ENCODE measurements around the gene KRTAP5-8.
"Not testable (repeated sequence)": the region's sequence is repeated elsewhere in the genome, so short reads cannot be mapped to it uniquely, and the experiment has no call there.

KRTAP5-8 gene, protein sequence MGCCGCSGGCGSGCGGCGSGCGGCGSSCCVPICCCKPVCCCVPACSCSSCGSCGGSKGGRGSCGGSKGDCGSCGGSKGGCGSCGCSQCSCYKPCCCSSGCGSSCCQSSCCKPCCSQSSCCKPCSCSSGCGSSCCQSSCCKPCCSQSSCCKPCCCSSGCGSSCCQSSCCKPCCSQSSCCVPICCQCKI

DNA sequence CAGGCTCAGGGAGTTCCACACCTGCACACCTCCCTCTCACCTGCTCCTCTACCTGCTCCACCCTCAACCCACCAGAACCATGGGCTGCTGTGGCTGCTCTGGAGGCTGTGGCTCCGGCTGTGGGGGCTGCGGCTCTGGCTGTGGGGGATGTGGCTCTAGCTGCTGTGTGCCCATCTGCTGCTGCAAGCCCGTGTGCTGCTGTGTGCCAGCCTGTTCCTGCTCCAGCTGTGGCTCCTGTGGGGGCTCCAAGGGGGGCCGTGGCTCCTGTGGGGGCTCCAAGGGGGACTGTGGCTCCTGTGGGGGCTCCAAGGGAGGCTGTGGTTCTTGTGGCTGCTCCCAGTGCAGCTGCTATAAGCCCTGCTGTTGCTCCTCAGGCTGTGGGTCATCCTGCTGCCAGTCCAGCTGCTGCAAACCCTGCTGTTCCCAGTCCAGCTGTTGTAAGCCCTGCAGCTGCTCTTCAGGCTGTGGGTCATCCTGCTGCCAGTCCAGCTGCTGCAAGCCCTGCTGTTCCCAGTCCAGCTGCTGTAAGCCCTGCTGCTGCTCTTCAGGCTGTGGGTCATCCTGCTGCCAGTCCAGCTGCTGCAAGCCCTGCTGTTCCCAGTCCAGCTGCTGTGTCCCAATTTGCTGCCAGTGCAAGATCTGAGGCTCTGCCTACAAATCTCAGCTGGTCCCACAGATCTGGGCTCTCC is at the start of gene KRTAP5-8:
TSS of gene KRTAP5-8 (plus strand) at position 49 of the 689 bp plus-strand sequence. CDS start at position 80, 31 bp downstream.
- not testable (repeated sequence) for H3K9ac ChIP-seq (ENCODE audit: low read length); H3K27me3 ChIP-seq (ENCODE audit: control insufficient read depth, insufficient read depth, low read length); H3K4me1 ChIP-seq (ENCODE audit: control insufficient read depth, insufficient read depth, low read length); H3K27ac ChIP-seq (ENCODE audit: low read depth, low read length); H3K4me3 ChIP-seq (ENCODE audit: low read length); H3K36me3 ChIP-seq (ENCODE audit: control insufficient read depth, insufficient read depth, low read length)

DNA sequence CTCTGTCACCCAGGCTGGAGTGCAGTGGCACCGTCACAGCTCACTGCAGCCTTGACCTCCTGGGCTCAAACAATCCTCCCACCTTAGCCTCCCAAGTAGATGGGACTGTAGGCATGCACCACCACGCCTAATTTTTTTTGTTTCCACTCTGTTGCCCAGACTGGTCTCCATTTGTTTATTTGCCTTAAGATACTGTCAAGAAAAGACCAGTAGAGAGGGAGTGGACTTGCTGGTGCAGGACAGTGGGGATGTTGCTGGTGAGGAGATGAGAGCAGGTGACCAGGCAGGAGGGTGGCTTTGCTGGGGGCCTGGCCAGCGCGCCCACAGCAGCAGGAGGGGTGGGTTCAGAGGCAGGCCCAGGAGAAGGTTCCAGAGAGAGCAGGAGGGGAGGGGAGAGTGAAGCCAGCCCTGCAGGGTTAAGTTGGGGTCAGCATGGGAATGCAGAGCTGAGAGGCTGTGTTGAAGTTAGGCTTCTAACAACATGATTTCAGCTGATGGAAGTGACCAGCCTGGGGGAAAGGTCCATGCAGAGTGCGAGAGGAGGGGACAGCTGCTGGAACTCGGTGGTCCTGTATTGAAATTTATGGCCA is 49.0 kb upstream of the KRTAP5-8 start:
- Histone ChIP-seq H3K36me3 (ENCODE audit: control insufficient read depth, insufficient read depth, low read length) (peaks cover 24% of the 10 kb centered on the region), H3K27ac (ENCODE audit: low read depth, low read length) (no peak overlapping the region), H3K4me3 (ENCODE audit: low read length) (no peak overlapping the region)

DNA sequence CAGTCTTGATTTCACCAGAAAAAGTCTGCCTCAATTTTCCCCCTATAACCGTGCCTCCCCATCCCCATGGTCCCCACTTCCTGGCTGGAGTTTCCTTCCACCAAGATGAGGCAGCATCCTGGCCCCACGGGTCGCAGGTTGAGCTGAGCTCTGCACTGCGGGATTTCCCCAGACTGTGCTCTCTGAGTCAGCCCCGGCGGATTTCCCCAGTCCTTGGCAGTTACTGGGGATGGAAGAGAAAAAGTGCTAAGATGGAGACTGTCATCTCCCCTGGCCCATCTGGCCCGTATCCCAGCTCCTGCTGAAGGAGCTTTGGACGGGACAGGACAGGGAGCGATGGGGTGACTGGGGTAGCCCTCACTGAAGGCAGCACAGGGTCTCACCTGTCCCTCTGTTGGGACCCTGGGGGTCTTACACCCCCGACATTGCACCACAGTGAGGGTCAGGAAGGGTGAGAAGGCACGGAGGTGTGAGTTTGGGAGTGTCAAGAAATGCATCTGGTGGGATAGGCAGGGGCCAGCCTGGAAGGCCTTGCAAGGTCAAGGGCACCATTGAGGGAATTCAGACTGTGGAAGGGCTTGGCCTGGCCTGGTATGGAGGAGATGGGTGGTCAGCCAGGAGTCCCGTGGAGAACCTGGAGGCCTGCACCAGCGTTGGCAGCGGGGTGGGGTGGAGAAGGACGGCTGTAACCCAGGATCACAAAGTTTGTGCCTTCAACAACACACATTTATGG is 48.3 kb upstream of the KRTAP5-8 start:
- no peaks in the 10 kb centered on the region for H3K27me3 ChIP-seq (ENCODE audit: control insufficient read depth, insufficient read depth, low read length)
- H3K9ac ChIP-seq (ENCODE audit: low read length) = no peak overlapping the region
- peaks cover 22% of the 10 kb centered on the region for H3K36me3 ChIP-seq (ENCODE audit: control insufficient read depth, insufficient read depth, low read length)
- H3K4me1 ChIP-seq (ENCODE audit: control insufficient read depth, insufficient read depth, low read length) = no peaks in the 10 kb centered on the region
- no peak overlapping the region for H3K27ac ChIP-seq (ENCODE audit: low read depth, low read length)
- no peak overlapping the region for H3K4me3 ChIP-seq (ENCODE audit: low read length)

More for the DNA sequence above, 49.0 kb upstream of the KRTAP5-8 start:
- H3K27me3 ChIP-seq (ENCODE audit: control insufficient read depth, insufficient read depth, low read length) = no peaks in the 10 kb centered on the region
- H3K9ac ChIP-seq (ENCODE audit: low read length) = no peak overlapping the region
- H3K4me1 ChIP-seq (ENCODE audit: control insufficient read depth, insufficient read depth, low read length) = no peaks in the 10 kb centered on the region

DNA sequence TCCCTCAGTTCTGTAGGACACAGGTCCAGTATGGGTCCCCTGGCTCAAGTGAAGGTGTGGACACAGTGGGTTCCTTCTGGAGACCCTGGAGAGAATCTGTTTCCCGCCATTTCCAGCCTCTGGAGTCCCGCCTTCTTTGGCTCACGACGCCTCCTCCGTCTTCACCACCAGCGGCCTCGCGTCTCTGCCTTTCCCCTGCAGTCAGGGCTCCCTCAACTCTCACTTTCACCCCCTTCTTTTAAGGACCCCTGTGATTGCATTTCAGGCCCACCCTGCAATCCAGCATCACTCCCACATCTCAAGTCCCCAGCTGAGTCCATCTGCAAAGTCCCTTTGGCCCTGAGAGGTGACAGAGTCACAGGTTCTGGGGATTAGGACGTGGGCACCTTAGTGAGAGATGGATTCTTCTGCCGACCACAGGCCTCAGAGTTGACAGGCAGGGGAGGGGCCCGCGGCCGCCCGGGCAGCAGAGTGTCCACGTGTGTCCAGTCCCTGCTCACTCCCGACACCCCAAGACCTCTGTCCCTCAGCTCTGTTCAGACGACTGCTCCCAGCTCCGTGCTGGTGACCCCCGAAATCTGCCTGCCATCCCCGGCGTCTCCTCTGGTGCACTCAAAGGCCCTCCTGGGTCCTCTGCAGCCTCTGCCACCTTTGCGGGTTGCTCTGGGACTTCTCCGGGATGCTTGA is 47.6 kb upstream of the KRTAP5-8 start:
- no peak overlapping the region for H3K4me3 ChIP-seq (ENCODE audit: low read length)
- peaks cover 15% of the 10 kb centered on the region for H3K36me3 ChIP-seq (ENCODE audit: control insufficient read depth, insufficient read depth, low read length)
- H3K9ac ChIP-seq (ENCODE audit: low read length) = no peak overlapping the region
- H3K4me1 ChIP-seq (ENCODE audit: control insufficient read depth, insufficient read depth, low read length) = no peaks in the 10 kb centered on the region
- no peak overlapping the region for H3K27ac ChIP-seq (ENCODE audit: low read depth, low read length)
- no peaks in the 10 kb centered on the region for H3K27me3 ChIP-seq (ENCODE audit: control insufficient read depth, insufficient read depth, low read length)

DNA sequence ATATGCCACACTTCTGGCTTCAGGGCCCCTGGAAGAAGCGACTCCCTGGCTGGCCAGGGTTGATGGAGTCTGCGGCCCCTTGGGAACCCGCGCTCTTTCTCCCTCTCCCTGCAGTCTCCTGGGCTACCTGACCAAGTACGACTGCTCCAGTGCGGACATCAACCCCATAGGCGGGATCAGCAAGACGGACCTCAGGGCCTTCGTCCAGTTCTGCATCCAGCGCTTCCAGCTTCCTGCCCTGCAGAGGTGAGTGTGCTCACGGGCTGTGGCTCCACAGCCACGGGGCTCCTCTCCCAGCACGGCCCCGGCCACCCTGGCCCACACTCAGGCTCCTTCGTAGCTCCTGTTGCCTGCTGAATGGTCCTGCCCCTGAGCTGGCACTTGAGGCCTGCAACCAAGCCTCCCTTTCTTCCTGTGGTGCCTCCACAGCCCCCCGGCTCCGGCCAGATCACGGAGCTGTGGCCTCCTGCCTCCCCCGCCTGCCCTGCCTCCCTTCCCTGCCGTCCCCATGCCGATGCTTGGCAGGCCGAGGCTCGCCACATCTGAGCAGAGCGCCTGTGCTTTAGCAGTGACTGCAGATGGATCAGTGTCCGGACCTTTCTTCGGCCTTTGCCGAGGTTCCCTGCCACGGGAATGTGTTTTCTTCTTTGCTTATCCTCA is 47.0 kb upstream of the KRTAP5-8 start:
- Histone ChIP-seq H3K4me3 (ENCODE audit: low read length) (no peak overlapping the region), H3K36me3 (ENCODE audit: control insufficient read depth, insufficient read depth, low read length) (peaks cover 10% of the 10 kb centered on the region)

DNA sequence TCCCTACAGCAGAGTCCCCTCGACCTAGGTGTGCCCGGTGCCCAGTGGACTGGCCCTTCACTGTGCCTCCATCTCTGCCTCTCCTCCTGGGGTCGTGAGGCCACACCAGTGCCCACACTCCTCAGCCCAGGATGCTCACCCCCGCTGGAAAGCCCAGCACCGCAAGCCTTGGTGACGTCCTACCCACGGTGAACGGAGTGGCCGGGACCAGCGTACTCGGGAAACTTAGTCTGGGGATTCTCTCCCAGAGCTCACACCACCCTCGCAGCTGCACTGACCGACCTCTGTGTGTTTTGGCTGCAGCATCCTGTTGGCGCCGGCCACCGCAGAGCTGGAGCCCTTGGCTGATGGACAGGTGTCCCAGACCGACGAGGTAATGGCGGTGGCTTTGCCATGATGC is 46.3 kb upstream of the KRTAP5-8 start:
- H3K27ac ChIP-seq (ENCODE audit: low read depth, low read length) = no peak overlapping the region
- no peaks in the 10 kb centered on the region for H3K4me1 ChIP-seq (ENCODE audit: control insufficient read depth, insufficient read depth, low read length)
- no peak overlapping the region for H3K4me3 ChIP-seq (ENCODE audit: low read length)
- no peak overlapping the region for H3K9ac ChIP-seq (ENCODE audit: low read length)
- H3K36me3 ChIP-seq (ENCODE audit: control insufficient read depth, insufficient read depth, low read length) = peaks cover 10% of the 10 kb centered on the region
- no peaks in the 10 kb centered on the region for H3K27me3 ChIP-seq (ENCODE audit: control insufficient read depth, insufficient read depth, low read length)

More for the DNA sequence above, 47.0 kb upstream of the KRTAP5-8 start:
- Histone ChIP-seq H3K9ac (ENCODE audit: low read length) (no peak overlapping the region), H3K27me3 (ENCODE audit: control insufficient read depth, insufficient read depth, low read length) (no peaks in the 10 kb centered on the region), H3K27ac (ENCODE audit: low read depth, low read length) (no peak overlapping the region), H3K4me1 (ENCODE audit: control insufficient read depth, insufficient read depth, low read length) (no peaks in the 10 kb centered on the region)

DNA sequence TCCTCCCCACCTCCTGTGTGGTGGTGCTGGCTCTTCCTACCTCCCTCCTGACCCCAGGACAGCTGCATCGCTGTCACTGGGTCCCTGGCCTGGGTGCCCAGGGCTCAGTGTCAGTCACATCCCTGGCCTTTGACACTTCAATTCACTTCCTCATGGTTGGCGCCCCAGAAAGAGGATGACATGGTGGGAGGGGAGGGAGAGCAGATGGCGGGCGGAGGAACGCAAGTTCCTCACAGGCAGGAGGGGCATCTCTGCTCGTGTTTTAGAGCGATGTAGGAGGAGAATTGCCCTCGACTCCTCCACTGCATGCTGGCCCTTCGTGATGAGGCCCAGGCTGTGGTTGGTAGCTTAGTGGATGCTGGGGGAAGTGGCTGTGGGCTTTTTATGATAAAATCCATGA is 45.9 kb upstream of the KRTAP5-8 start:
- Histone ChIP-seq H3K27ac (ENCODE audit: low read depth, low read length) (no peak overlapping the region), H3K4me3 (ENCODE audit: low read length) (no peak overlapping the region), H3K9ac (ENCODE audit: low read length) (no peak overlapping the region), H3K36me3 (ENCODE audit: control insufficient read depth, insufficient read depth, low read length) (peaks cover 12% of the 10 kb centered on the region), H3K4me1 (ENCODE audit: control insufficient read depth, insufficient read depth, low read length) (no peaks in the 10 kb centered on the region), H3K27me3 (ENCODE audit: control insufficient read depth, insufficient read depth, low read length) (no peaks in the 10 kb centered on the region)

DNA sequence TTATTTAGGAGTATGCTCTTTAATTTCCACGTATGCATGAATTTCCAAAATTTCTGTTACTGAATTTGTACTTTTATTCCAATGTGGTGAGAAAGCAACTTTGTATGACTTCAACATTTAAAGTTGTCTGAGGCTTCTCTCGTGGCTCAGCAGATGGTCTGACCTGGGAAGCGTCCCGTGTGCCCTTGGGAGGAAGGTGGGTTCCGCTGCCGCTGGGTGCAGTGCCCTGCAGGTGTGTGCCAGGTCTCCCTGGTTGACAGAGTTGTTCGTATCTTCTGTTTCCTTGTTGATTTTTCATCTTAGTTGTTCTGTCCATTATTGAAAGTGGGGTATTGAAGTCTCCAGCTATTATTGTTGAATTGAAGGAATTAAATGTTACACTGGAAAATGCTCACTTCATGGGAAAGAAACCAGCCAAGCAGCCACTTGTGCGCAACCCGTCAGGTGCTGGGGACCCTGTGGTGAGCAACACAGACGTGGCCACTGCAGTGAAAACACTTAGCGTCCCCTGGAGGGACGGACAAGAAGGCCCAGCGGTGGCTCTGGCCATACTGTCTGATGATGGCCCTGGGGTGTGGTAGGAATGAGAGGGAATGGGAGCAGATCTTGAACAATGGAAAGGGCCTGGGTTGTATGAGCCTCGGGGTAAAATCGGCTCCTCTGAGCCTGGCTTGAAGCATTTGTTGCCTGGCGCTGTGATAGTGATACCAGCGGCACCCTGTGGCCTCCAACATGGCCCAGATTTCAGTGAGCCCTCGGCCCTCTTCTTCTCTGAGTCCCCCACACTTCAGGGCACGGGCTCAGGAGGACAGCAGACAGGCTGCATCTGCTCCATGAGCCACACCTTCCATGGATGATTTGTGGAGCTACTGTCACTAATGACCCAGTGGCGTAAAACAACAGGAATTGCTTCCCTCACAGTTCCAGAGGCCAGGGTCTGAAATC is 42.3 kb upstream of the KRTAP5-8 start:
- H3K36me3 ChIP-seq (ENCODE audit: control insufficient read depth, insufficient read depth, low read length) = peaks cover 34% of the 10 kb centered on the region
- no peak overlapping the region for H3K9ac ChIP-seq (ENCODE audit: low read length)
- no peaks in the 10 kb centered on the region for H3K27me3 ChIP-seq (ENCODE audit: control insufficient read depth, insufficient read depth, low read length)

DNA sequence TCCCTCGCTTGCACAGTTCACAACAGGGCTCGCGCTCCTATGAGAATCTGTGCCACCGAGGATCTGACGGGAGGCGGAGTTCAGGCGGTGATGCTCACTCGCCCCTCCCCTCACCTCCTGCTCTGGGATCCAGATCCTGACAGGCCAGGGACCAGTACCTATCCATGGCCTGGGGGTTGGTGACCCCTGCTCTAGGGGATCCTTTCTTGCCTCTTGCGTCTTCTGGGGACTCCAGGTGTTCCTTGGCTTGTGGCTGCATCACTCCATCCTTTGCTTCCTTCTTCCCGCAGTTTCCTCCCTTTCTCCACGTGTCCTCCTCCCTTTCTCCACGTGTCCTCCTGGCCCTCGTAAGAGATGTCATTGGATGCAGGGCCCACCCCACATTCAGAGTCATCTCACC is 41.4 kb upstream of the KRTAP5-8 start:
- H3K36me3 ChIP-seq (ENCODE audit: control insufficient read depth, insufficient read depth, low read length) = peaks cover 38% of the 10 kb centered on the region

More for the DNA sequence above, 42.3 kb upstream of the KRTAP5-8 start:
- no peak overlapping the region for H3K4me3 ChIP-seq (ENCODE audit: low read length)
- no peak overlapping the region for H3K27ac ChIP-seq (ENCODE audit: low read depth, low read length)
- H3K4me1 ChIP-seq (ENCODE audit: control insufficient read depth, insufficient read depth, low read length) = no peaks in the 10 kb centered on the region

DNA sequence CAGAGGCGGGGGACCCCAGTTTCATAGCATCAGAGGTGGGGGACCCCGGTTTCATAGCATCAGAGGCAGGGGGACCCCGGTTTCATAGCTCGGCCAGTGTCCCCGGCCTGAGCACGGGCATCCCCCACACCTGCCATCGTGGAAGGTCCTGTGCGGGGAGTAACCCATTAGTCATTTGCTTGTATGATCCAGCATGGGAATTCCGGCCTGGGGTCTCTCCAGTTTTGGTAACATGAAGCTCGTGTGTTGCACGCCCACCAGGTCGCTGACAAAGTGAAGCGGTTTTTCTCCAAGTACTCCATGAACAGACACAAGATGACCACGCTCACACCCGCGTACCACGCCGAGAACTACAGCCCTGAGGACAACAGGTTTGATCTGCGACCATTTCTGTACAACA is 39.7 kb upstream of the KRTAP5-8 start:
- H3K36me3 ChIP-seq (ENCODE audit: control insufficient read depth, insufficient read depth, low read length) = peaks cover 41% of the 10 kb centered on the region
- H3K9ac ChIP-seq (ENCODE audit: low read length) = no peak overlapping the region
- no peak overlapping the region for H3K27ac ChIP-seq (ENCODE audit: low read depth, low read length)

More for the DNA sequence above, 41.4 kb upstream of the KRTAP5-8 start:
- Histone ChIP-seq H3K4me1 (ENCODE audit: control insufficient read depth, insufficient read depth, low read length) (no peaks in the 10 kb centered on the region), H3K4me3 (ENCODE audit: low read length) (no peak overlapping the region), H3K27me3 (ENCODE audit: control insufficient read depth, insufficient read depth, low read length) (no peaks in the 10 kb centered on the region), H3K27ac (ENCODE audit: low read depth, low read length) (no peak overlapping the region), H3K9ac (ENCODE audit: low read length) (no peak overlapping the region)

DNA sequence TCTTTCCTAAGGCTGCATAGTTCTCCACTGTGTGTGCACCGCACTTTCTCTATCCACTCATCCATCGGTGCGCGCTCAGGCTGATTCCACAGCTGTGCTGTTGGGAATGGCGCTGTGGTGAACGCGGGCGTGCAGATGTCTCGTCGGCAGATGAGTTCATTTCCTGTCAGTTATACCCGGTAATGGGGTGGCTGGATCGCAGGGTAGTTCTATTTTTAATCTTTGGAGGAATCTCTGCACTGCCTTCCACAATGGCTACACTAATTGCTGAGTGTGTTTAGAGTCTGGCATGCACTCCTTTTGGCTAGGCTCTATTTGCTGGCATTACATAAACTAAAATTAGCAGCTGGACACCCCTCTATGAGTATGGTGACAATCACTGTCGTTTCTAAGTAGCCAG is 38.7 kb upstream of the KRTAP5-8 start:
- H3K9ac ChIP-seq (ENCODE audit: low read length) = no peak overlapping the region
- no peaks in the 10 kb centered on the region for H3K4me1 ChIP-seq (ENCODE audit: control insufficient read depth, insufficient read depth, low read length)
- no peak overlapping the region for H3K27ac ChIP-seq (ENCODE audit: low read depth, low read length)
- H3K36me3 ChIP-seq (ENCODE audit: control insufficient read depth, insufficient read depth, low read length) = peaks cover 44% of the 10 kb centered on the region
- no peaks in the 10 kb centered on the region for H3K27me3 ChIP-seq (ENCODE audit: control insufficient read depth, insufficient read depth, low read length)
- no peak overlapping the region for H3K4me3 ChIP-seq (ENCODE audit: low read length)

More for the DNA sequence above, 39.7 kb upstream of the KRTAP5-8 start:
- no peaks in the 10 kb centered on the region for H3K27me3 ChIP-seq (ENCODE audit: control insufficient read depth, insufficient read depth, low read length)
- no peak overlapping the region for H3K4me3 ChIP-seq (ENCODE audit: low read length)
- no peaks in the 10 kb centered on the region for H3K4me1 ChIP-seq (ENCODE audit: control insufficient read depth, insufficient read depth, low read length)

Measured in rectal smooth muscle tissue (tissue), 1 donor.